HepG2 (cell line): ENCODE measurements around the gene IRAK4. TPM values are rescaled to one million over a fixed set of nuclear protein-coding genes. Genes with fewer than 3 reads are reported as not detected.
A peak's percentile ranks its signal among the peaks of the same experiment; 100 is the strongest.

Source experiments
- ATAC-seq: fragments of 200-7000 bp; cut with Tn5 transposase; 3 replicates; pipeline ENCODE4 v1.9.1; 2020; ENCODE audit warnings: mild to moderate bottlenecking, moderate library complexity
- BruUV-seq: library from RNA; stranded (reverse); fragments of 400-500 nt; replicated peaks from 2 replicates; lab custom pipeline; 2021; lab: Mats Ljungman, UMichigan
- CTCF ChIA-PET: fragments of 300-600 bp; formaldehyde crosslinking; extraction: SDS; loops from one replicate; lab custom pipeline; 2021; ENCODE audit warnings: low total read pairs, inconsistent platforms, low intra/inter-chr PET ratio; lab: Yijun Ruan, JAX
- POLR2A ChIA-PET: fragments of 350-600 bp; sonication (Branson Sonifier 250); formaldehyde crosslinking; loops from one replicate; lab custom pipeline; 2020; ENCODE audit warnings: antibody characterized with exemption, inconsistent platforms; lab: Yijun Ruan, JAX
- DNase-seq: peaks from one replicate; pipeline ENCODE4 v3.0.0-alpha.2; 2015; ENCODE audit warnings: low spot score
- FAIRE-seq: peaks from 3 replicates; lab custom pipeline; 2011; peaks lifted over from hg19 to GRCh38; lab: Jason Lieb, UNC
- H2AFZ ChIP-seq: one replicate; pipeline ENCODE4 v1.6.1; 2011; ENCODE audit warnings: low read length, inconsistent platforms
- H3K27ac ChIP-seq: fragments of 300-600 bp; 3 replicates; pipeline ENCODE4 v1.8.0; 2011; ENCODE audit warnings: mixed run types, mild to moderate bottlenecking, mixed read lengths, low read length, inconsistent platforms; ENCODE audit not compliant: insufficient read depth; ENCODE audit errors: extremely low read length
- H3K27me3 ChIP-seq, 2 experiments: fragments of 200-600 bp in 1 of 2; 2 replicates in 1 of 2; 3 replicates in 1 of 2; pipeline versions ENCODE4 v1.6.0 to v1.8.0; 2011; ENCODE audit warnings: low read length in 2 of 2, mild to moderate bottlenecking in 2 of 2, moderate library complexity in 2 of 2, inconsistent platforms in 1 of 2; ENCODE audit not compliant: insufficient read depth in 2 of 2, control insufficient read depth in 1 of 2
- H3K36me3 ChIP-seq, 2 experiments: fragments of 200-600 bp in 1 of 2; replicated peaks in 1 of 2; 2 replicates in 1 of 2; 3 replicates in 1 of 2; pipeline versions ENCODE4 v1.5.1 to v1.8.0; 2011; ENCODE audit warnings: low read length in 2 of 2, inconsistent platforms in 1 of 2; ENCODE audit not compliant: insufficient read depth in 2 of 2, control insufficient read depth in 1 of 2
- H3K4me1 ChIP-seq: 2 replicates; pipeline ENCODE4 v1.5.1; 2012; ENCODE audit warnings: low read length, inconsistent platforms; ENCODE audit not compliant: insufficient read depth
- H3K4me2 ChIP-seq: 2 replicates; pipeline ENCODE4 v1.6.0; 2011; ENCODE audit warnings: low read depth, low read length, inconsistent platforms
- H3K4me3 ChIP-seq, 3 experiments: fragments of 200-600 bp in 1 of 3; sonication (generic), shearing (Covaris generic) in 1 of 3; replicated peaks in 1 of 3; 2 replicates each; pipeline ENCODE4 v1.5.1; 2011 to 2016; ENCODE audit warnings: low read length in 3 of 3, inconsistent platforms in 2 of 3, low read depth in 2 of 3, mild to moderate bottlenecking in 2 of 3, control low read depth in 1 of 3, mixed read lengths in 1 of 3; ENCODE audit not compliant: insufficient read depth in 1 of 3
- H3K79me2 ChIP-seq: one replicate; pipeline ENCODE4 v1.6.1; 2011; ENCODE audit warnings: low read length, inconsistent platforms; ENCODE audit not compliant: insufficient read depth
- H3K9ac ChIP-seq: 2 replicates; pipeline ENCODE4 v1.6.0; 2011; ENCODE audit warnings: mild to moderate bottlenecking, low read depth, low read length, inconsistent platforms; ENCODE audit not compliant: insufficient read depth
- H3K9me3 ChIP-seq: 2 replicates; pipeline ENCODE4 v1.5.1; 2012; ENCODE audit warnings: mild to moderate bottlenecking, low read length
- H4K20me1 ChIP-seq: 2 replicates; pipeline ENCODE4 v1.6.0; 2011; ENCODE audit warnings: inconsistent platforms, mild to moderate bottlenecking, low read length, moderate library complexity; ENCODE audit not compliant: insufficient read depth
- BATF2 ChIP-seq: sonication (generic); formaldehyde crosslinking; IDR thresholded peaks from 2 replicates; pipeline ENCODE4 v1.8.0; 2022; ENCODE audit warnings: mild to moderate bottlenecking, missing genetic modification reagents, moderate library complexity
- CHD4 ChIP-seq: fragments of 200-600 bp; sonication (generic); IDR thresholded peaks from 2 replicates; pipeline ENCODE4 v1.7.0; 2017; ENCODE audit warnings: mild to moderate bottlenecking, low read length, borderline replicate concordance
- GATA4 ChIP-seq: sonication (generic); IDR thresholded peaks from 2 replicates; pipeline ENCODE4 v1.6.1; 2016; ENCODE audit warnings: antibody characterized with exemption, low read depth, borderline replicate concordance
- HMG20B ChIP-seq: conservative IDR thresholded peaks from 2 replicates; pipeline ENCODE4 v1.6.1; 2016; ENCODE audit warnings: missing genetic modification reagents, missing compliant biosample characterization
- MYNN ChIP-seq: sonication (generic); formaldehyde crosslinking; IDR thresholded peaks from 2 replicates; pipeline ENCODE4 v1.4.0; 2020; ENCODE audit warnings: mild to moderate bottlenecking, low read depth, missing genetic modification reagents
- NFYB ChIP-seq: sonication (generic); formaldehyde crosslinking; IDR thresholded peaks from 2 replicates; pipeline ENCODE4 v1.4.0; 2020; ENCODE audit warnings: missing genetic modification reagents
- NR2F1 ChIP-seq, 2 experiments: fragments of 450-650 bp in 1 of 2; formaldehyde crosslinking in 1 of 2; IDR thresholded peaks; 2 replicates each; pipeline versions ENCODE4 v1.5.0 to v1.6.1; 2016 to 2020; ENCODE audit warnings: mild to moderate bottlenecking in 1 of 2, missing compliant biosample characterization in 1 of 2, missing genetic modification reagents in 1 of 2, moderate library complexity in 1 of 2
- RARA ChIP-seq: IDR thresholded peaks from 2 replicates; pipeline ENCODE4 v1.6.1; 2016; ENCODE audit warnings: missing genetic modification reagents, missing compliant biosample characterization
- U2AF2 ChIP-seq: fragments of 200-400 bp; formaldehyde crosslinking; IDR thresholded peaks from 2 replicates; pipeline ENCODE4 v1.6.1; 2017; ENCODE audit warnings: low read depth, mild to moderate bottlenecking, low read length
- ZNF383 ChIP-seq: sonication (generic); formaldehyde crosslinking; IDR thresholded peaks from 2 replicates; pipeline ENCODE4 v1.4.0; 2020; ENCODE audit warnings: missing genetic modification reagents, mild to moderate bottlenecking, borderline replicate concordance
- ZNF629 ChIP-seq: sonication (generic); formaldehyde crosslinking; conservative IDR thresholded peaks from 2 replicates; pipeline ENCODE4 v1.5.0; 2020; ENCODE audit warnings: missing genetic modification reagents
- WGBS: methylation state at CpG from one replicate; pipeline ENCODE4 v1.1.6; 2017; ENCODE audit warnings: low lambda C conversion rate; 5-methylcytosine and 5-hydroxymethylcytosine counted together
- in situ Hi-C: cut with HindIII; loops from 2 replicates; pipeline ENCODE4 v1.10.0; 2017; ENCODE audit warnings: low pct_unique_long_range_greater_than_20kb; ENCODE audit not compliant: extremely low pct_ligation_motif_present
- intact Hi-C: fragments of 100-400 bp; cut with micrococcal nuclease; formaldehyde crosslinking; loops from one replicate; pipeline ENCODE4 v1.10.0; 2022; ENCODE audit not compliant: unreplicated experiment
- polyA plus RNA-seq, 8 experiments: library from polyadenylated mRNA; depleted of rRNA in 3 of 8; stranded (reverse) in 7 of 8; unstranded in 1 of 8; fragments of >200 nt; fragmentation: Illumina TruSeq in 4 of 8; extraction: Trizol in 4 of 8; gene quantifications; 2 replicates each; pipeline versions ENCODE4 v1.2.1 to v1.2.3, GENCODE V29; 2011 to 2016; ENCODE audit warnings: low read depth in 4 of 8, missing spikeins in 1 of 8, mixed read lengths in 1 of 8; ENCODE audit not compliant: insufficient read depth in 1 of 8
- total RNA-seq, 5 experiments: library from RNA; depleted of rRNA; stranded (reverse); fragments of >200 nt; fragmentation: Illumina TruSeq; extraction: Trizol; gene quantifications; 2 replicates each; pipeline ENCODE4 v1.2.3, GENCODE V29; 2016; ENCODE audit warnings: low read depth in 1 of 5
- TF ChIP-seq, protein P1 (sequence below), 2 experiments: IDR thresholded peaks; 2 replicates each; pipeline ENCODE4 v1.6.1; 2011 to 2012; ENCODE audit warnings: low read length in 2 of 2, borderline replicate concordance in 1 of 2, low read depth in 1 of 2, mild to moderate bottlenecking in 1 of 2, moderate library complexity in 1 of 2

IRAK4 gene
- total and polyA plus RNA-seq, 2 of the 13 experiments (the other 11 are each of a cell fraction or from before 2014, with no cell fraction given): 6.6 to 7.1 TPM

- CTCF ChIA-PET: interaction anchor here (1.3 kb wide), 1 partner anchor 284 kb away, joined by 6 read pairs; no protein-coding TSS in a partner anchor
These were observed 30.1 kb upstream of the IRAK4 start for GRCh38 chr12:43728698-43729097.

DNA sequence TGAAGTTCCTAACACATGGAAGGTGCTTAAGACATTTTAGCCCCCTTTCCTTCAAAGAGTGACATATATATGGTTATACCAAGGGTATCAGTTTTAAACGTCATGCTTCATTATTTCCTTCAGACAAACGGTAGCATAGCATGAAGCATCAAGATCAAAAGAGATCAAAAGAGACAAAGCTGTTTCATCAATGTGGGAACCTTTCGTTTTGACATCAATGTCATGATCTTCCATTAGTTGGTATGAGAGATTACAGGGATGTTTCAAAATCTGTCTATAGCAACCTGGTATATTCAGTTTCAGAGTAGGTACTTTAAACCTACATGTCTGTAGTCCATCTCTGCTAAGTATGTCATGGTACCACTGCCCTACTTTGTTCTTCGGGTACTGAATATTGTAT lies 28.5 kb upstream of the IRAK4 start:
- DNase-seq: no peak
- intact Hi-C loops (no loop called here), in situ Hi-C loops (no loop called here)
- Histone ChIP-seq H3K9me3 (no peaks in the 10 kb centered on the region), H3K36me3 (peaks cover 0 to 29% of the 10 kb centered on the region in 2 experiments; a peak in 1 of 5 replicates), H3K27me3 (no peaks in the 10 kb centered on the region), H3K4me2 (no peak overlapping the region), H3K27ac (no peak overlapping the region), H2AFZ (no peak overlapping the region), H3K79me2 (no peaks in the 10 kb centered on the region), H3K9ac (no peak overlapping the region), H3K4me3 (no peak overlapping the region), H4K20me1 (no peaks in the 10 kb centered on the region), H3K4me1 (no peaks in the 10 kb centered on the region)
- ChIA-PET CTCF (no interaction called here), POLR2A (no interaction called here)
- ATAC-seq: no peak
- FAIRE-seq: no peak
- no peak for TF ChIP-seq ZNF383 (CRISPR knock-in tag)
- TF ChIP-seq U2AF2: no peak
- no peak for TF ChIP-seq BATF2 (CRISPR knock-in tag)
- TF ChIP-seq, protein P1, sequence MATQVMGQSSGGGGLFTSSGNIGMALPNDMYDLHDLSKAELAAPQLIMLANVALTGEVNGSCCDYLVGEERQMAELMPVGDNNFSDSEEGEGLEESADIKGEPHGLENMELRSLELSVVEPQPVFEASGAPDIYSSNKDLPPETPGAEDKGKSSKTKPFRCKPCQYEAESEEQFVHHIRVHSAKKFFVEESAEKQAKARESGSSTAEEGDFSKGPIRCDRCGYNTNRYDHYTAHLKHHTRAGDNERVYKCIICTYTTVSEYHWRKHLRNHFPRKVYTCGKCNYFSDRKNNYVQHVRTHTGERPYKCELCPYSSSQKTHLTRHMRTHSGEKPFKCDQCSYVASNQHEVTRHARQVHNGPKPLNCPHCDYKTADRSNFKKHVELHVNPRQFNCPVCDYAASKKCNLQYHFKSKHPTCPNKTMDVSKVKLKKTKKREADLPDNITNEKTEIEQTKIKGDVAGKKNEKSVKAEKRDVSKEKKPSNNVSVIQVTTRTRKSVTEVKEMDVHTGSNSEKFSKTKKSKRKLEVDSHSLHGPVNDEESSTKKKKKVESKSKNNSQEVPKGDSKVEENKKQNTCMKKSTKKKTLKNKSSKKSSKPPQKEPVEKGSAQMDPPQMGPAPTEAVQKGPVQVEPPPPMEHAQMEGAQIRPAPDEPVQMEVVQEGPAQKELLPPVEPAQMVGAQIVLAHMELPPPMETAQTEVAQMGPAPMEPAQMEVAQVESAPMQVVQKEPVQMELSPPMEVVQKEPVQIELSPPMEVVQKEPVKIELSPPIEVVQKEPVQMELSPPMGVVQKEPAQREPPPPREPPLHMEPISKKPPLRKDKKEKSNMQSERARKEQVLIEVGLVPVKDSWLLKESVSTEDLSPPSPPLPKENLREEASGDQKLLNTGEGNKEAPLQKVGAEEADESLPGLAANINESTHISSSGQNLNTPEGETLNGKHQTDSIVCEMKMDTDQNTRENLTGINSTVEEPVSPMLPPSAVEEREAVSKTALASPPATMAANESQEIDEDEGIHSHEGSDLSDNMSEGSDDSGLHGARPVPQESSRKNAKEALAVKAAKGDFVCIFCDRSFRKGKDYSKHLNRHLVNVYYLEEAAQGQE (IDR thresholded peaks at IDR 0.05; ENCODE audit: borderline replicate concordance in 1 of 2, low read depth in 1 of 2, low read length in 2 of 2): no peak
- TF ChIP-seq MYNN (CRISPR knock-in tag): no peak
- TF ChIP-seq NFYB (CRISPR knock-in tag): no peak
- no peak for TF ChIP-seq GATA4
- BruUV-seq: no TSS peak
- 94% methylated on average over 4 of the region's 4 CpGs for WGBS

More at GRCh38 chr12:43728698-43729097, 30.1 kb upstream of the IRAK4 start:
- Histone ChIP-seq H4K20me1 (no peaks in the 10 kb centered on the region), H3K9ac (no peak overlapping the region), H3K27ac (no peak overlapping the region), H3K36me3 (peaks cover 0 to 29% of the 10 kb centered on the region in 2 experiments; a peak in 1 of 5 replicates), H3K9me3 (no peaks in the 10 kb centered on the region), H3K27me3 (no peaks in the 10 kb centered on the region), H3K4me2 (no peak overlapping the region), H3K4me1 (no peaks in the 10 kb centered on the region), H3K4me3 (no peak overlapping the region), H2AFZ (no peak overlapping the region), H3K79me2 (no peaks in the 10 kb centered on the region)
- no peak for DNase-seq
- POLR2A ChIA-PET: no interaction called here
- TF ChIP-seq HMG20B (CRISPR knock-in tag): no peak
- no peak for TF ChIP-seq RARA
- TF ChIP-seq CHD4: peak; percentile 76; the same call in 1 of the 2 replicates
- TF ChIP-seq ZNF629 (CRISPR knock-in tag): peak; percentile 84
- no peak for TF ChIP-seq NR2F1 (CRISPR knock-in tag; IDR thresholded peaks at IDR 0.05)
- FAIRE-seq: no peak
- in situ Hi-C loops: loop anchor here (10.0 kb wide), 1 partner anchor 224 kb away; no protein-coding TSS in a partner anchor
- intact Hi-C loops: loop anchor here (2.0 kb wide), 1 partner anchor 284 kb away; no protein-coding TSS in a partner anchor
- no TSS peak for BruUV-seq
- 88% methylated on average over 1 of the region's 1 CpG for WGBS
- ATAC-seq: no peak
